GM19468 (cell line): ENCODE measurements around the gene FAM210B.
"Not testable (repeated sequence)": the region's sequence is repeated elsewhere in the genome, so short reads cannot be mapped to it uniquely, and the experiment has no call there.

Experiments
- ATAC-seq: cut with Tn5 transposase; IDR thresholded peaks from one replicate; pipeline ENCODE4 v1.9.1; 2021; ENCODE audit warnings: mild to moderate bottlenecking, moderate library complexity, moderate number of reproducible peaks; ENCODE audit not compliant: unreplicated experiment; ENCODE audit errors: extremely low read depth

Gene FAM210B, protein sequence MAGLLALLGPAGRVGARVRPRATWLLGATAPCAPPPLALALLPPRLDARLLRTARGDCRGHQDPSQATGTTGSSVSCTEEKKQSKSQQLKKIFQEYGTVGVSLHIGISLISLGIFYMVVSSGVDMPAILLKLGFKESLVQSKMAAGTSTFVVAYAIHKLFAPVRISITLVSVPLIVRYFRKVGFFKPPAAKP

DNA sequence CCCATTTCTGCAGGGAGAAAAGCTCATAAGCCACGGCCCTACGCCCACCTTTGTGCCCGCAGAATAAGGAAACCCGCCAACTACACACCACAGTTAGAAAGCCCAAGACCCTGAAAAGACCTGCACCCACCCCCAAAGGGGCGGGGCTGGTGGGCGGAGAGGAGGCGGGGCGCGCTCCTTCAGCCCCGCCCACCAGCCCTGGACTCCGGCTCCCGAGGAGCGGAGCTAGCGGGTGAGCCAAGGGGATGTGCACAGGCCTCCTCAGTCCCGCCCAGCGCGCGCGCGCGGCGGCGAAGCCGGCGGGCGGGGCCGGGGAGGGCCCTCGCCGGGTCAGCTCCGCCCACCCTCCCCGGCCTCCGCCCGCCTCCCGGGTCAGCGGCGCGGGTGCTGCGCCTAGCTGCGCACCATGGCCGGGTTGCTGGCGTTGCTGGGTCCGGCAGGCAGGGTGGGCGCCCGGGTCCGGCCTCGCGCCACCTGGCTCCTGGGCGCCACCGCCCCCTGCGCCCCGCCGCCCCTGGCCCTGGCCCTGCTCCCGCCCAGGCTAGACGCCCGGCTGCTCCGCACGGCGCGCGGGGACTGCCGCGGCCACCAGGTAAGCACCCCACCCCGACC is at the start of gene FAM210B:
Gene FAM210B, plus strand, starts transcription at position 375 of the 612 bp plus-strand sequence. Its CDS starts 32 bp downstream, at position 407.
- ATAC-seq = peak; percentile 98

DNA sequence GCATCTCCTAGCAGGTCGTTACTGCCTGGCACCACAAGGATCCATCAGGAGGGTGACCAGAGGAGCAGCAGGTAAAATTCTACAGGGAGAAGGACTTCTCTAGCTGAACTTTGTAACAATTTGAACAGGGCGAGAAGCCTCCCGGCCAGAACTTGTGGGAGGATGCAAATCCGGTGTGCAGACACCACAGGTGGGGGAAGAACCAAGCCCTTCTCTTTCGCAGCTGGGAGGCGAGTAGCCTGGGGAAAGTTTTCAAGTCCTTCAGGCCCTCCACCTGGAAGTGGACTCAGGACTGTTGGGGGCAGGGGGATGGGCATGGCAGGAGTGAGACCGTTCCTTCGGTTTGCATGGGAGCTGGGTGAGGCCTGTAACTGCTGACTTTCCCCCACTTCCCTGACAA is 42.7 kb upstream of the FAM210B start:
- ATAC-seq = no peak

DNA sequence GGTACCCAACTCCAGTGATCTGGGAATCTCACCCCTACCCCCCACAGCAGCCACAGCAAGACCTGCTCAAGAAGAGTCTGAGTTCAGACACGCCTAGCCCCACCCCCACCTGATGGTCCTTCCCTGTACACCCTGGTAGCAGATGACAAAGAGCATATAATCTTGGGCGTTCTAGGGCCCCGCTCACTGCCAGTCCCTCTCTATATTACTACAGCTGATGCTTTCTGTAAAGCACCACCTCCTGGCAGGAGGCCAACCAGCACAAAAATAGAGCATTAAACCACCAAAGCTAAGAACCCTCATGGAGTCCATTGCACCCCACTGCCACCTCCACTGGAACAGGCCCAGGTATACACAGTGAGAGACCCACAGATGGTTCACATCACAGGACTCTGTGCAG is 42.3 kb upstream of the FAM210B start:
- ATAC-seq = no peak

DNA sequence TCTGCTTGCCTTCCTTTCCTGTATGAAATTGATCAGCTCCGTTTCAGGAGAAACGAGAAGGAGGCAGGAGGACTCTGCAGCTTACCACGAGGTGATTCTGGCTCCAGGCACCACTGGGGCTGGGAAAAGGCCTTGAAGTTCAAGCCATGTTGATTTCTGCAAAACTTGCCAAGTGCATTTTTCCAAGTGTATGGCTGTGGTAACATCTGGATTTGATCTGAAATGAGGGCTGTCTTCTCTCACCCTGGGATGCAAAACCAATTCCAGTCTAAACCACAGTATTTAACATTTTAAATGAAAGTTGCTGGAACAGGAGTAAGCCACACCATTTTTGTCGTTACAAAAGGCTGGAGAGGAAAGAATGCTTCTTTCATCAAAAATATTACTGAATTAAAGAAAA is 36.1 kb upstream of the FAM210B start:
- ATAC-seq = no peak

DNA sequence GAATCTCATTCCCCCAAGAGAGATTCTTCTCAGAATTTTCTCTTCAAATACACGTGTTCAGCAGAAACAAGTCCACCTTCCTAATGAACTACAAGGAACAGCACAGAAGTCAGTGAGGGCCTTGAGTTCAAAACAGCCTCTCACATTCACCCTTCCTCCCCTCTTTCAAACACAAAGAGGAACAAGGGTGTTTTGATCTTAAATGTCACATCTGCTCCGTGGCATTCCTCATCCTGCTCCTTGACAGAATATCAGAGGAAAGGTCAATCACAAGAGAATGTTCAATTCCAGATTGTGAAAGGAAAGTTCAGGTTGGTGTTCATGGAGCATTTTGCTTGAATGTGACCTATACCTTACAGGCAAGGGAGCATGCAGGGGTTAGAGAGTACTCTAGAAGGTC is 35.6 kb upstream of the FAM210B start:
- ATAC-seq = no peak

DNA sequence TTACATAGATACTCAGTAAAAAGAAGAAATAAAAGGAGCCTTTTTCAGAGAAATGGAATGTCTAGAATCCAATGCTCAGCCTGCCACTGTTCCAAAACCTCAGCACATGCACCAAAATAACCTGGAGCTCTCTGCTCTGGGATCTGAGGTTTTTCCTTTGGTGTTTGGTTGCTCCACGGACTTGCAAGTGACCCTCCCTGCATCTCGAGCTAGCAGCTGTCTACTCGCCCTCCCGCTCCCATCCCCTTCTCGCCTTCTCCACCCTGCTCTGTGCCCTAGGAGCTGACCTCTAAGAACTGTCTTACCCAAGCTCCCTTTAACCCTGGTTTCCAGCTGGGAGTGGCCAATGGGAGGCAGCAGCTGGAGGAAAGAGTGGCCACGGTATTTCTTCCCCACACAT is 35.1 kb upstream of the FAM210B start:
- ATAC-seq = no peak

DNA sequence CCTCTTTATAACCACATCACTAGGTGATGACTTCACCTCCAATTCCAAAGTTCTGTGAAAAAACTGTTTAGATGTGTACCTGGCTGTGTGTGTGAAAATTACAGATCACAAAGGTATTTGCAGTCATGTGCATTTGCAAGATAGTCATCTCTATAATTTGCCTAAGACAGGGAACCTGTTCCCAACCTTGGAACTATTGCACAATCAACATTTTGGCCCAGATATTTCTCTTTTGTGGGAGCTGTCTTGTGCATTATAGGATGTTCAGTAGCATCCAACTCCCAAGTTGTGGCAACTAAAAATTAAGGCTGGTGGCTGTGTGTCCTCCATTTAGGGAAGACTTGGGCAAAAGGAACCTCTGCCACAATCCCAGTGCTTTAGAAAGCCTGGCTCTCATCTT is 34.0 kb upstream of the FAM210B start:
- ATAC-seq = no peak

DNA sequence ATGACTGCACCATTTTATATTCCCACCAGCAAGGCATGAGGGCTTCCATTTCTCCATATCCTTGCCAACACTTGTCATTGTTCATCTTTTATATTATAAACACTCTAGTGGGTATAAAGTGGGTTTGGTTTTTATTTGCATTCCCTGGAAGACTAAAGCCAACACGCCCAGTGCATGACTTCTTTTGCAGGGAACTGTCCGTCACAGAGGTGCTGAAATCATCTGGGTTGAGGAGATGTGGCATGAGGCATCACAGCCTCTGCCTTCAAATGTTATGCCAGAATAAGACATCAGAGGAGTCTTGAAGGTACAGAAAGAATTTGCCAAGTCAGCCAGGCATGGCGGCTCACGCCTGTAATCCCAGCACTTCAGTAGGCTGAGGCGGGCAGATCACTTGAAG is 29.9 kb upstream of the FAM210B start:
- no peak for ATAC-seq

DNA sequence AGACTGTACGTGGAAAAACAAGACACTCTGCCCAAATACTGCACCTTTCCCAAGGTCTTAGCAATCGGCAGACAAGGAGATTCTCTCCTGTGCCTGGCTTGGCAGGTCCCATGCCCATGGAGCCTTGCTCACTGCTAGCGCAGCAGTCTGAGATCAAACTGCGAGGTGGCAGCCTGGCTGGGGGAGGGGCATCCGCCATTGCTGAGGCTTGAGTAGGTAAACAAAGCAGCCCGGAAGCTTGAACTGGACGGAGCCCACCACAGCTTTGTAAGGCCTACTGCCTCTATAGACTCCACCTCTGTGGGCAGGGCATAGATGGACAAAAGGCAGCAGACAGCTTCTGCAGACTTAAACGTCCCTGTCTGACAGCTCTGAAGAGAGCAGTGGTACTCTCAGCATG is 22.1 kb upstream of the FAM210B start:
- not testable (repeated sequence) for ATAC-seq

DNA sequence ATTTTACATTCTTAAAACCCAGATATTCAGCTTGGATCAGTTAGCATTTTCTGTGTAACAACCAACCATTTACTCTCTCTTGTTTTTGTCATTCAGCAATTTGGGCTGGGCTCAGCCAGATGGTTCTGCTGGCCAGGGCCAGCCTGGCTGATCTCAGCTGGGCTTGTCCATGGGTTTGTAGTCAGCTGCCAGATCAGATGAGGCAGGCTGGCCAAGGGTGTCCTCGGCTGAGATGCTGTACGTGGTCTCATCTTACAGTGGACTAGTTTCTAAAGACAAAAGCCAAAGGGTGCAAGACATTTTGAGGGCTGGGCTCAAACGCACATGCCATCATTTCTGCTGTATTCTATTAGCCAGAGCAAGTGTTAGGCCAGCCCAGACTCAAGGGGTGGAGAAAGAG is 16.0 kb upstream of the FAM210B start:
- no peak for ATAC-seq

DNA sequence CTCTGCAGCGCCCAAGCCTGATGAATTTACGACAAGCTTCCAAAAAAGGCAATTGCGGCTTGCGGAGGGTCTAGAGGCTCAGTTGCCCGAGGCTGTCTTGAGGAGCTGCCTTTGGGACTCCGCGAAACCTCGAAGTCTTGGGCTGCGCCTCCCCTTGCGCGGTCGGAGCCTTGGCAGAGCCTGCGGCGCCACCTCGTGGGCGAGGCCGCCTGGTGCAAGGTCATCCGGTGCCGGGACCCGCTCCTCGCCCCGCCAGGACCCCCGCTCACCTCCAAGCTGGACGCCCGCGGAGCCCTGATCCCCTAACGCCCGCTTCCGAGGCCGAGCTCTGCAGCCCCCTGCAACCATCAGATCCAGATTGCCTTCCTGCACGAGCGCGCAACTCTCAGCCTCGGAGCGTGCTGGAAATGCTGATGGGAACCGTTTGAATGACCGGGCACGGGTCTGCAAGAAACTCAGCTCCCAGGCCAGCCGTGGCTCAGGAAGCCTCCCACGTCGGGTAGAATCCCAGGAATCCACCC is 14.9 kb upstream of the FAM210B start:
- no peak for ATAC-seq

DNA sequence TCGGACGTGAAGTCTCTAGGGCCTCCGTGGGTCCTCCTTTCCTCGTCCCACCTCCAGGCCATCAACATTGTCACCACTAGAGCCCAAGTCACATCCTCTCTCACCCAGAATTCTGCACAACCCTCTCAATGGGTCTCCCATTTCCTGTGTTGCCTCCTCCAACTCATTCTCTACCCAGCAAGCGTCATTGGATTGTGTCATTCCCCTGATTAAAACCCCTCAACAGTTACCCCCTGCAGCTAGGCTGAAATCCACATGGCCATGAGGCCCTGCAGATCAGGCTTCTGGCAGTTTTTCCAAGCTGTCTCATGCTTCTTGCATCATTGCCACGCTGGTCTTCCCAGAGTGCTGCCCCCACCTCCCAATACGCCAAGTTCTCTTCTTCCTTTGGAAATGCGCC is 12.9 kb upstream of the FAM210B start:
- ATAC-seq = no peak

DNA sequence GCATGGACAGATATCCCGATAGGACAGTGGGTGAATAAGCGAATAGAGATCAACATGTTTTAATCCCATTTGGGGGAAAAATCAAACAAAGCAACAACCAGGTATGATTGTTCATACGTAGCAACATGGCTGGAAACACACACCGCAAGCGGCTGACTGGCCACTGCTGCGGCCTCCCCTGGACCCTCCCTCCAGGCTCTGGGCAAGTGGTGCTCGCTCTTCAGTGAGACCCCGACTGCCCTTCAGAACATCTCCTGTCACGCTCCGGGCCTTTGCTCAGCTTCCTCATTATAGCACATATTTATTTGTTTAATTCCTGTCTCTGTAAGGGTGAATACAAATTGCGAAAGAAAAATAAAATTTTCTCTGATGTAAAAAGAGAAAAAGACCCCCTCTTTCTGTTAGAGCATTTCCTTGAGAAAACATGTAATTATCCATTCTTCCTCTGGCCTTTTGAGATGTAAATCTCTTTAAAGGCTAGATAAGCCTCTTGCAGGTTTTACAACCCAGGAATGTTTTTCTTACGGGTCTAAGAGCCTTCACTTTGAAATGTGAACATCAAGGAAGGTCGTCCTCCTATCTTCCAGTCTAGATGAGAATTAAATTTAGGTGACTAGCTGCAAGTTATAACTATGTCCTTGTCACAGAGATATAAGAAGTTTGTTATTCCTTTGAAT is 11.0 kb upstream of the FAM210B start:
- ATAC-seq = no peak

DNA sequence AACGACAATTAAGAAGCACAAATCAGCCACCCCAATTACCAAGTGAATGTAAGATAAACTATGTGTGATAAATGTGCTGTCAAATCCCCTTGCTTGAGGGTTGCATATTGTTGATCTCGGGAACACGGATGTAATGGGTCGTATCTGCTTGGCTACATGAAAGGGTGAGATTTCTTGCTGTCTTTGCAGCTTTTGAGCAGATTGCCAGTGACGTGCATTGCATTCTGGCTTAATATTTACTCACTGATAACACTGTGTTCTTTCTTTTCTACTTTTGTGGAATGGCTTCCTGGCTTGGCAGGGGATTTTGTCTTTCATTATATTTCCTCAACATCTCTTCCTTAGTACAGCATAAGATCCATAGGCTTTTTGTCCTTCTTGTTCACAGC is 10.5 kb upstream of the FAM210B start:
- ATAC-seq = no peak

DNA sequence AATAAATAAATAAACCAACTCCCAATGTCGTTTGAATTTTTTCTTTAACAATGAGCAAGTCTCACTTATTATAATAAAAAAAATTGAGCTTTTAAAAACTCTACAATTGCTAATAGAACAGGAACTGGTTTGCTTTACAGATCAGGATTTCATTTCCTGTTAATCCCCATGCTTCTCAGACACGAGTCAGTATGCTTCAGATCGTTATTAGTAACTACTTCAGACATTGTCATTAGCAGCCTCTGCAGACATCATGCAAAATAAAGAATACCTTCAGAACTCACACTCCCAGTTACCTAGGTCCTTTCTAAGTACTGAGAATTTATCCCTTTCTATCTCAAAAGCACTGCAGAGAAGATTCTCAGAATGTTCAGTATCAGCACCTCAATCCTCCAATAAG is 10.0 kb upstream of the FAM210B start:
- no peak for ATAC-seq

DNA sequence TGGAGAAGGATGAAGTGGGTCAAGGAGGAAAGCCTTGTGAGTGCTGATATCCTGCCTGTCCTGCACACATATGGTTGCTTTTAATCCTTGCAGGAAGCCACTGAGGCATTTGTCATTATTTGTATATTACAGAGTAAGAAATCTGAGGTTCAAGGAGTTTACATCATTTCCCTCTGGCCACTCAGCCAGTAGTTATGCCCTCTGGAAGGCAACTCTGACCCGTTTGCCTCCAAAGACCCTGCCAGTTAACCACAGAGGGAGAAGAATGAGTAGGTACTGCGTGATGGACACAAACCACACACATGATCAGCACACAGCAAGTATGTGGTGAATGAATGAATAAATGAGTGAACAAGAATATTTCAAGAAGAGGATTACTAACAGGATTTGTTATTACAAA is 7.9 kb upstream of the FAM210B start:
- ATAC-seq = no peak

DNA sequence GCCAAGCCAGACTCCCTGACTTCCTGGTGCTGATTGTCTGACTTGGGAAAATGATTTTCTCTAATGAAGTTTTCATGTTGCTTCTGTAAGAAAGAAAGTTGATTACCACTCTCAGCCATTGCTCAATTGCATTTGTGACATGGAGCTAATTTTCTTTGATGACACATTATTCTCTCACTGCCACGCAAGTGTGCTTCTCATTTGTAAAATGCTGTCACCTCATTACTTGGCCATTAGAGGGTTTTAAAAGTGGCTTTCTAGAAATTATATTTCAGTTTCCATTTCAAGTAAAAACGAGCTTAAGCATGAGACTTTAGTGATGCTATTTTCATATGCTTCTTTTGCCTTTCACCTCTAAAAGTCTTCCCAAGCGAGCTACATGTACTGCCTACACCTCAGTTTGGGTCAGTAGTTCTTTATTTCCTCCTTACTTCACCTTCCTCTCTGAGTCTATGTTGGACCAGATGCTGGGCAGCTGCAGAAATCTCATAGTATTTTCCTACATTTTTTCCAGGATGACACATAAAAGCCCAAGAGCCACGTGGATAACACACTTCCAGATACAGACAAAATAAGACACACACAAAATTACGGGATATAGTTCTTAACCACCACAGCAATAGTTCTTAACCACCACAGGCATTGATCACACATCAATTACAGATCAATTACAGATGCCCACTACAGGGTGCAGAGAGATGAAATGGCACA is 6.3 kb upstream of the FAM210B start:
- ATAC-seq = no peak

DNA sequence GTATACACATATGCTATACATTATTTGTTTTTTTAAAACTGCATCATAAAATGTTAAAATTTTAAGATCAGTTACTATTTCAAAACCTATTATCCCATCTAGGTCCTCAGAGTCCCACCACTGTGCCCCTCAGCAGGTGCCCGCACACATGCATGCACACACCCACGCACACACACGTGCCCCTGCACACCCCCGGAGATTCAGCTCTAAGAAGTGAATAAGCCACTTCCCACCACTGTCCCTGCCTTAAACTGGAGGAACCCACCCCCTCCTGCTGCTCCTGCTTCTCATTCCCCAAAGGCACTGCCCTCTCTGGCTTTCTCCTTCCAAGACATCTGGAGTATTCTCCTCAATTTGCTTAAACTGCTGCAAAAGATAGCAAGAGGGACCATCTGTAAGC is 5.4 kb upstream of the FAM210B start:
- no peak for ATAC-seq

DNA sequence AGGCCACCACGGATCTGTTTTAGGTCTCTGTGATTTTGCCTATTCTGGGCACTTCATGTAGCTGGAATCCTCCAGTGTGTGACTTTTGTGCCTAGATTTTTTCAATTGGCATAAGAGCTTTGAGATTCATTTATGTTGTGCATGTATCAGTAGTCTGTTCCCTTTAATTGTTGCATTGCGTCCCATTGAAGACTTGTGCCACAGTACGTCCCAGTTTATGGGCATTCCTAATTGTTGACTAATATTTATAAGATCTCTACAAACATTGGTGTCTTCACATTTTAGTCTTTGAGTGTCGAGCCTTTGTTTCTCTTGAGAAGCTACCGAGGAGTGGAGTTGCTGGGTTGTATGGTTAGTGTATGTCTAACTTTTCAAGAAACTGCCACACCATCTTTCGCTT is 704 bp upstream of the FAM210B start:
- ATAC-seq = no peak

DNA sequence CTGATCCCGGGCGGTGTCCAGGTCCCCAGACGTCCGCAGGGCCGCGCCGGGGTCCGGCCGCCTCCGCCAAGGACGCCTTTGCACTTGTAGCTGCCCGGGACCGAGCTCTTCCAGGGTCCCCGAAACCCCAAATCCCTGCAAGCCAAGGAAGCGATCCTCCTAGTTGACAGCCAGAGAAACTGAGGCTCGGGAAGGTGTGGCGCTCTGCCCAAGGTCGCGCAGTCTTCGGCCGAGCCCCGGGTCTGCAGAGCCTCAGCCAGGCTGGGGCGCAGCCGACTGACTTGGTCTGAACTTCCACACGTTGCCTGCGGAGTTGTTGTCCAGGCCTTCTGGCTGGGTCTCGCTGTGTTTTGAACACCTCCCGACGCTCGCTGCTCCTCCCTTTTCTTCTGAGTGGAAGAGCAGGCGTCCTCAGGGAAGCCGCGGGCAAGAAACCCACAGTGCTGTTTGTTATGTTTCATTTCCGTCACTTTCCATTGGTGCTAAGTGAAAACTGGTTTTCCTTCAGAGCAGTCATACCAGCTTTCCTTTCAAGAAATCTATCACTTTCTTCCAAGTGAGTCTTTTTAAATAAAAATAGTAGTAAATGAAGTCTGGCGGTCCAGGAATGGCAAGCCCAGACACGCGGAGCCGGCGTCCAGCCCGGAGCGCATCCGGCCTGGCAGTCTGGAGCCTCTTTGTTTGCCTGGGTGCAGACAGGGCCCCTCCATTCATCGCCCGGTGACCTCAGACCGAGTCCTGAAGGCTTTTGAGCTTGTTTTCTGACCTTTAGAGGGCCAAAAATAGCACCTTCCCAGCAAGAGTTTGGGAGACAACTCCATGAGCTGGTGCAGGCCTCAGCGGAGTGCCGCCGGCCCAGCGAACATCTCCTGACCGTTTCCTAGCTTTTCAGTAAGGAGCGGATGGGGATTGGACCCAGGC is 698 bp downstream of the FAM210B start:
- ATAC-seq = no peak
